ENCODE measurements around the gene ZNF287.

Gene ZNF287

DNA sequence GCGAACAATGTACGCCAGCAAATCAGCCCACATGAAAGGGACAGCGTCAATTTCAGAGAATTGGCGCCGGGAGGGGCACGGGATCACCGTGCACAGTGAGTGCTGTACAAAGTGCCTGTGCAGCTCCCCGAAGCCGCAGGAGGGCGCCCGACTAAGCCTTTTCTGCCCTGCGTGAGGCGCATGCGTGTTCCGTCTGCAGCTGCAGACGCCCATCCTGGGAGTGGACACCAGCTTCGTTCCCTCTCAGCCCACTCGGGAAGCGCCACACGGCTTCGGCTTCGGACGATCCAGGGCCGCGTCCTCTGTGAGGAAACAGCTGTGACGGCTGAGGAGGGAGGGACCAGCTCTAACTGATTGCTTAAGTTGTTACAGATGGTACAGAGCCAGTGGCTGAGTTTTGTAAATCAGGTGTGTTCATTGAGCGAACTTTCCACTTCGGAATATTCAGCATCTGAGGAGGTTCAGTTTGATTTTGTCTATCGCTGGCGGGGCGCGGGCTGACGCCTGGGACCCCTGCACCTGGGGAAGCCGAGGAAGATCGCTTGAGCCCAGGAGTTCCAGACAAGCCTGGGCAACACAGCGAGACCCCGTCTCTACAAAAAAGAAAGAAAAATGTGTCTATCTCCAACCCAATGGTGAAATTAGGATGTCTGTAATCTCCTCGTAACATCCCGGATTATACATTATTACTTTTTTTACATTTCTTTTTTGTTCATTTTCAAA lies 15.4 kb upstream of the ZNF287 start:
- H3K27ac ChIP-seq (ENCODE audit: low read depth, low read length), result no peak overlapping the region
- H3K9ac ChIP-seq (ENCODE audit: low read length), result peak overlapping the region; percentile 42; the same call in 1 of the 2 replicates
- H2AFZ ChIP-seq (ENCODE audit: low read depth, low read length, severe bottlenecking), result peak overlapping the region; percentile 93
- no peaks in the 10 kb centered on the region for H3K79me2 ChIP-seq (ENCODE audit: insufficient read depth, low read length)
- no peaks in the 10 kb centered on the region for H3K36me3 ChIP-seq (ENCODE audit: low read length)
- H4K20me1 ChIP-seq (ENCODE audit: low read depth, low read length), result no peaks in the 10 kb centered on the region
- H3K4me2 ChIP-seq (ENCODE audit: low read depth, low read length, poor library complexity, severe bottlenecking), result peak overlapping the region; percentile 59
- H3K4me3 ChIP-seq (ENCODE audit: insufficient read depth, low read length, poor library complexity, severe bottlenecking), result peak overlapping the region; percentile 49
- H3F3A ChIP-seq (ENCODE audit: insufficient read depth), result no peaks in the 10 kb centered on the region
- no peaks in the 10 kb centered on the region for H3K27me3 ChIP-seq (ENCODE audit: low read length)
- H3K9me2 ChIP-seq (replicated peaks; ENCODE audit: insufficient read depth, low read length), result no peaks in the 10 kb centered on the region
- no peak for TF ChIP-seq EZH2phosphoT487 (conservative IDR thresholded peaks at IDR 0.05; ENCODE audit: low read length)
- TF ChIP-seq, protein P1, sequence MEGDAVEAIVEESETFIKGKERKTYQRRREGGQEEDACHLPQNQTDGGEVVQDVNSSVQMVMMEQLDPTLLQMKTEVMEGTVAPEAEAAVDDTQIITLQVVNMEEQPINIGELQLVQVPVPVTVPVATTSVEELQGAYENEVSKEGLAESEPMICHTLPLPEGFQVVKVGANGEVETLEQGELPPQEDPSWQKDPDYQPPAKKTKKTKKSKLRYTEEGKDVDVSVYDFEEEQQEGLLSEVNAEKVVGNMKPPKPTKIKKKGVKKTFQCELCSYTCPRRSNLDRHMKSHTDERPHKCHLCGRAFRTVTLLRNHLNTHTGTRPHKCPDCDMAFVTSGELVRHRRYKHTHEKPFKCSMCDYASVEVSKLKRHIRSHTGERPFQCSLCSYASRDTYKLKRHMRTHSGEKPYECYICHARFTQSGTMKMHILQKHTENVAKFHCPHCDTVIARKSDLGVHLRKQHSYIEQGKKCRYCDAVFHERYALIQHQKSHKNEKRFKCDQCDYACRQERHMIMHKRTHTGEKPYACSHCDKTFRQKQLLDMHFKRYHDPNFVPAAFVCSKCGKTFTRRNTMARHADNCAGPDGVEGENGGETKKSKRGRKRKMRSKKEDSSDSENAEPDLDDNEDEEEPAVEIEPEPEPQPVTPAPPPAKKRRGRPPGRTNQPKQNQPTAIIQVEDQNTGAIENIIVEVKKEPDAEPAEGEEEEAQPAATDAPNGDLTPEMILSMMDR (IDR thresholded peaks at IDR 0.05; ENCODE audit: insufficient read depth, low read length, poor library complexity, severe bottlenecking), result peak; percentile 61
- no peaks in the 10 kb centered on the region for H3K9me3 ChIP-seq (ENCODE audit: insufficient read depth, low read length)

DNA sequence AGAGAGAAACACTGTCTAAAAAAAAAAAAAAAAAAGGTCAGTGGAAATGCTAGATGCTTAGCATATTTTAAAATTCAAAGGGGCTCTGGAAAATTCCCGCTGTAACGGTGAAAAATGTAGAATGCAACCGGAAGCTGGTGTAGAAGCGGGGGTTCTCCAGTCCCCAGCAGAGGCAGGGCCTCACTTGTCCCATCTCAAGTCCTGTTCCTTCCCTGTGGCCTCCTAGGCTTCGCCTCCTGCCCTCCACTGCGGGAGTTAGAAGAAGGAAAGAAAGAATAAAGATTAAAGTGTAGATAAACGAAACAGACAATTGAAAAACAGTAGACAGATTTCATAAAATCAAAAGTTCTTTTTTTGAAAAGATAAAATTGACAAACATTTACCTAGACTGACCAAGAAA lies 14.8 kb upstream of the ZNF287 start:
- H3K4me2 ChIP-seq (ENCODE audit: low read depth, low read length, poor library complexity, severe bottlenecking), result peak overlapping the region; percentile 59

DNA sequence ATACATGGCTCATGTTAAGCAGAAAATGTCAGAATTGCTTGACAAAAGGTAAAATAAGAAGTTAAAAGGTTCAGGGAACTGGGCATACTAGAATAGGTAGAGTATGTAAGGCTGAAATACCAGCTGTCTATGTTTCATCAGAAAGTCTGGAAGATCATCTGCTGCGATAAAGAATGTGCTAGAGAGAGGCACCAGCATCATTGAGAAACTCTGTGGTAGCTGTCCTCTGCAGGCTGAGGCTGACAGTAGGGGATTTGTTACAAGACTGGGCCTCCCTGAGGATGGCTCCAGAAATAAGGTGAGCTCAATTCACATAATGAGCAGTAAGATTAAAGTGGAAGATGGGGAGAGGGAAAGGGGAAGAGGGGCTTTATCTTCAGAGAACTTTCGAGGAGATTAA lies 4.5 kb upstream of the ZNF287 start:
- H3F3A ChIP-seq (ENCODE audit: insufficient read depth), result no peaks in the 10 kb centered on the region

More for the DNA sequence above, 14.8 kb upstream of the ZNF287 start:
- H2AFZ ChIP-seq (ENCODE audit: low read depth, low read length, severe bottlenecking), result peak overlapping the region; percentile 93
- no peaks in the 10 kb centered on the region for H3K36me3 ChIP-seq (ENCODE audit: low read length)
- no peak for TF ChIP-seq EZH2phosphoT487 (conservative IDR thresholded peaks at IDR 0.05; ENCODE audit: low read length)
- TF ChIP-seq, protein P1 (IDR thresholded peaks at IDR 0.05; ENCODE audit: insufficient read depth, low read length, poor library complexity, severe bottlenecking), result no peak
- 0 out of 2 replicates have a peak overlapping the region, but pooled peaks have one; percentile 42 for H3K9ac ChIP-seq (ENCODE audit: low read length)
- H3F3A ChIP-seq (ENCODE audit: insufficient read depth), result no peaks in the 10 kb centered on the region
- H3K9me2 ChIP-seq (replicated peaks; ENCODE audit: insufficient read depth, low read length), result no peaks in the 10 kb centered on the region
- H3K27me3 ChIP-seq (ENCODE audit: low read length), result no peaks in the 10 kb centered on the region
- no peaks in the 10 kb centered on the region for H3K9me3 ChIP-seq (ENCODE audit: insufficient read depth, low read length)
- no peak overlapping the region for H3K4me3 ChIP-seq (ENCODE audit: insufficient read depth, low read length, poor library complexity, severe bottlenecking)
- H3K79me2 ChIP-seq (ENCODE audit: insufficient read depth, low read length), result no peaks in the 10 kb centered on the region
- H4K20me1 ChIP-seq (ENCODE audit: low read depth, low read length), result no peaks in the 10 kb centered on the region
- no peak overlapping the region for H3K27ac ChIP-seq (ENCODE audit: low read depth, low read length)

More for the DNA sequence above, 4.5 kb upstream of the ZNF287 start:
- no peak overlapping the region for H3K4me2 ChIP-seq (ENCODE audit: low read depth, low read length, poor library complexity, severe bottlenecking)
- no peak overlapping the region for H3K4me3 ChIP-seq (ENCODE audit: insufficient read depth, low read length, poor library complexity, severe bottlenecking)
- H3K27me3 ChIP-seq (ENCODE audit: low read length), result no peaks in the 10 kb centered on the region
- H2AFZ ChIP-seq (ENCODE audit: low read depth, low read length, severe bottlenecking), result no peak overlapping the region
- TF ChIP-seq, protein P1 (IDR thresholded peaks at IDR 0.05; ENCODE audit: insufficient read depth, low read length, poor library complexity, severe bottlenecking), result no peak
- no peak for TF ChIP-seq EZH2phosphoT487 (conservative IDR thresholded peaks at IDR 0.05; ENCODE audit: low read length)
- no peaks in the 10 kb centered on the region for H4K20me1 ChIP-seq (ENCODE audit: low read depth, low read length)
- H3K27ac ChIP-seq (ENCODE audit: low read depth, low read length), result no peak overlapping the region
- H3K9me2 ChIP-seq (replicated peaks; ENCODE audit: insufficient read depth, low read length), result no peaks in the 10 kb centered on the region
- H3K79me2 ChIP-seq (ENCODE audit: insufficient read depth, low read length), result no peaks in the 10 kb centered on the region
- H3K9me3 ChIP-seq (ENCODE audit: insufficient read depth, low read length), result no peaks in the 10 kb centered on the region
- H3K9ac ChIP-seq (ENCODE audit: low read length), result no peak overlapping the region
- no peaks in the 10 kb centered on the region for H3K36me3 ChIP-seq (ENCODE audit: low read length)

All from SU-DHL-6 (cell line).